Kidney tubule cell (primary cell): ENCODE results near the gene SLC13A5.
"Not testable (repeated sequence)": the region's sequence is repeated elsewhere in the genome, so short reads cannot be mapped to it uniquely, and the experiment has no call there.

ENCODE experiments used
- DNase-seq: peaks from one replicate; pipeline ENCODE4 v3.0.0-alpha.2; 2018; ENCODE audit warnings: low spot score

Gene SLC13A5

GRCh38 chr17:6711081-6711674 is 2.0 kb downstream of the SLC13A5 start:
- DNase-seq, result no peak

- DNase-seq, result no peak
These were observed 2.9 kb downstream of the SLC13A5 start for GRCh38 chr17:6710317-6710716.

- no peak for DNase-seq
These were observed 4.7 kb downstream of the SLC13A5 start for GRCh38 chr17:6708357-6708961.

- DNase-seq, result no peak
These were observed 6.2 kb downstream of the SLC13A5 start for GRCh38 chr17:6706996-6707395.

- no peak for DNase-seq
These were observed 6.7 kb downstream of the SLC13A5 start for GRCh38 chr17:6706499-6706898.

GRCh38 chr17:6704470-6705052 is 8.6 kb downstream of the SLC13A5 start:
- no peak for DNase-seq

GRCh38 chr17:6703751-6704150 is 9.4 kb downstream of the SLC13A5 start:
- no peak for DNase-seq

GRCh38 chr17:6702567-6703215 is 10.5 kb downstream of the SLC13A5 start:
- DNase-seq, result no peak

- no peak for DNase-seq
These were observed 11.4 kb downstream of the SLC13A5 start for GRCh38 chr17:6701719-6702118.

- DNase-seq, result no peak
These were observed 12.2 kb downstream of the SLC13A5 start for GRCh38 chr17:6700948-6701307.

GRCh38 chr17:6699997-6700947 is 12.9 kb downstream of the SLC13A5 start:
- no peak for DNase-seq

- DNase-seq, result no peak
These were observed 15.2 kb downstream of the SLC13A5 start for GRCh38 chr17:6698004-6698403.

GRCh38 chr17:6696906-6697305 is 16.3 kb downstream of the SLC13A5 start:
- no peak for DNase-seq

GRCh38 chr17:6695565-6695964 is 17.6 kb downstream of the SLC13A5 start:
- no peak for DNase-seq

GRCh38 chr17:6695051-6695450 is 18.1 kb downstream of the SLC13A5 start:
- DNase-seq, result no peak

- not testable (repeated sequence) for DNase-seq
These were observed 21.2 kb downstream of the SLC13A5 start for GRCh38 chr17:6691958-6692357.

GRCh38 chr17:6691546-6691945 is 21.6 kb downstream of the SLC13A5 start:
- DNase-seq, result no peak

- DNase-seq, result no peak
These were observed 22.5 kb downstream of the SLC13A5 start for GRCh38 chr17:6690641-6691040.

- no peak for DNase-seq
These were observed 24.2 kb downstream of the SLC13A5 start for GRCh38 chr17:6688944-6689343.

GRCh38 chr17:6686026-6686425 is 27.1 kb downstream of the SLC13A5 start:
- DNase-seq, result no peak

GRCh38 chr17:6684881-6685767 is 28.0 kb downstream of the SLC13A5 start:
- DNase-seq, result no peak
